Putamen (tissue), 1 donor: ENCODE results near the gene AP5Z1.
"Not testable (repeated sequence)": the region's sequence is repeated elsewhere in the genome, so short reads cannot be mapped to it uniquely, and the experiment has no call there.

Experiments
- DNase-seq: peaks from one replicate; pipeline ENCODE4 v3.0.0-alpha.2; 2016; ENCODE audit warnings: low spot score

The AP5Z1 gene

DNA sequence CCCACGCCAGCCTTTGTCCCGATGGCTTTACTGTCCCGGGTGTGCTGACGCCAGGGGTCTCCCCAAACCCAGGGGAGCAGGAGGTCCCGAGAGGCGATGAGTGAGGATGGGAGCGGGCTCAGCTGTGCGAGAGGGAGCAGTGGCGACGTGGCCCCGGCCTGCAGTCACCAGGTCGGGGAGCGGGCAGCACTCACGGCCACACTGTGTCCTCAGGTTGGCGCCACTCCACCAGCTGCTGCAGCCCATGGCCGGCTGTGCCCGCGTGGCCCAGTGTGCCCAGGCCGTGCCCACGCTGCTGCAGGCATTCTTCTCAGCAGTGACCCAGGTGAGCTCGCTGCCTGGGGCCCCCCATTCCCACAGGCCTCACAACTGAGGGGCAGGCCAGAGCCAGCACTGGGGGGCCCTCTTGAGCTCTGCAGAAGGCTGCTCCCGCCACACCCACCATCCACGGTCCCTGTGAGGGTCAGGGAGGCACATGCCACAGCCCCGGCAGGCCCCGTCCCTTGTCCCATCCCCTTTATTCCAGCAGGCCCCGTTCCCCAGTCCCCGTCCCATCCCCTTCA, 13.3 kb downstream of the AP5Z1 start:
- no peak for DNase-seq

DNA sequence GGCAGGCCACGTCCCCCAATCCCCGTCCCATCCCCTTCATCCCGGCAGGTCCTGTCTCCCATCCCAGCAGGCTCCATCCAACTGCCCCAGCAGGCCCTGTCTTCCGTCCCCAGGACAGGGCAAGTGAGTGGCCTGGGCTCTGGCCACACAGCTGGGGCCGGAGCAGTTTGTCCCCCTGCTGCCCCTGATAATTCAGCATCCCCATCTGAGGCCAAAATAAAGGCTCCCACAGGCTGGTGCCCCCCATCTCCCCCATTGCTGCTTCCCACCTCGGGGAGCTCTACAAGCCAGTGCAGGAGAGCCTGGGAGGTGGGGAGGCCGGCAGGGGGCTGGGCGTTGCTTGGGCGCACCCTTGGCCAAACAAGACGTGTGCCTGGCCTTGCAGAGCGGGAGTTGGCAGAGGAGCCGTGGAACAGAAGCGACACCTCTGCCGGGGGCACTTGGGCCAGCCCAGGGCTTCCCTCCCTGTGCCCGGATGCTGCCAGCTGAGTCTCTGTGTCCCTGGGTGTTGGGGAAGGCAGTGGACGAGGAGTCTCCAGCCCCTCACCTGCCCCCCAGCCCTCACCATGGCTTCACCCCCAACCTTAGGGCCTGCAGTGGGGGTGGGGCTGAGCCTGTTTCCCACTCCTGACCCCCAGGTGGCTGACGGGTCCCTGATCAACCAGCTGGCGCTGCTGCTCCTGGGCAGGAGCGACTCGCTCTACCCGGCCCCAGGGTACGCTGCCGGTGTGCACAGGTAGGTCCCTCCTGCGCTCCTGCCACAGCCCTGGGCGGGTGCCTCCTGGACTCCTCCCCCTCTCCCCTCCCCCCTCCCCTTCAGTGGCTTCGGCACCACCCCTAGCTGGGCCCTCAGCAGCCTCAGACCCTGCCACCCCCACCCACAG, 14.0 kb downstream of the AP5Z1 start:
- DNase-seq, result no peak

DNA sequence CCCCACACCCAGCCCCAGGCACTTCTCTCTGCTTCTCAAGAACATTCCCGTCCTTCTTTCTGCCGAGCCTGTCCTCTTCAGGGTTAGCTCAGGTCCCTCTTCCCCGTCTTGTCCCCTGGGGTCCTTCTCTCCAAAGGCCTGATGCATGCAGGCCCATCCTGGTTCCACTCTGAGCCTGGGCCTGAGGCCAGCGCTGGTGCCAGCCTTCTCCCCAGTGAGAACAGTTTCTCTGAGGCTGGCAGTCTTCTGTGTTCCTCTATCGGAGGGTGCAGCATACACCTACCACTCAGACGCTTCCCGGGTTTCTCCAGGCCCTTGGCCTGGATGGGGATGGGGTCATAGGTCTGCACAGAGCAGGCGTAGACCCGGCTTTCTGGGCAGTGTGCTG, 14.6 kb downstream of the AP5Z1 start:
- no peak for DNase-seq

DNA sequence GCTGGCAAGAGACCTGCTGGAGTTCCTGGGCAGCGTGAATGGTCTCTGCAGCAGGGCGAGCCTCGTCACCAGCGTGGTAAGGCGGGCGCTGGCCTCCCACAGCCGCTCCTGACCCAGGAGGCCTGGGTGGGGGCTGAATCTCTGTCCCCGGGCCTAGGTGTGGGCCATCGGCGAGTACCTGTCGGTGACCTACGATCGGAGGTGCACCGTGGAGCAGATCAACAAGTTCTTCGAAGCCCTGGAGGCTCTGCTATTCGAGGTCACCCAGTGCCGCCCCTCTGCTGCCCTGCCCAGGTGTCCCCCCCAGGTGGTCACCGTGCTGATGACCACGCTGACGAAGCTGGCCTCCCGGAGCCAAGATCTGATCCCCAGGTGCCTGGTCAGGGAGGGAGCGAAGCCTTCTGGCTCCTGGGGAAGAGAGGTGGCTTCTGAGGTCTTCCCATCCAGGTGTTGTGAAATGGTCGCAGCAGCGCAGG, 15.1 kb downstream of the AP5Z1 start:
- no peak for DNase-seq

DNA sequence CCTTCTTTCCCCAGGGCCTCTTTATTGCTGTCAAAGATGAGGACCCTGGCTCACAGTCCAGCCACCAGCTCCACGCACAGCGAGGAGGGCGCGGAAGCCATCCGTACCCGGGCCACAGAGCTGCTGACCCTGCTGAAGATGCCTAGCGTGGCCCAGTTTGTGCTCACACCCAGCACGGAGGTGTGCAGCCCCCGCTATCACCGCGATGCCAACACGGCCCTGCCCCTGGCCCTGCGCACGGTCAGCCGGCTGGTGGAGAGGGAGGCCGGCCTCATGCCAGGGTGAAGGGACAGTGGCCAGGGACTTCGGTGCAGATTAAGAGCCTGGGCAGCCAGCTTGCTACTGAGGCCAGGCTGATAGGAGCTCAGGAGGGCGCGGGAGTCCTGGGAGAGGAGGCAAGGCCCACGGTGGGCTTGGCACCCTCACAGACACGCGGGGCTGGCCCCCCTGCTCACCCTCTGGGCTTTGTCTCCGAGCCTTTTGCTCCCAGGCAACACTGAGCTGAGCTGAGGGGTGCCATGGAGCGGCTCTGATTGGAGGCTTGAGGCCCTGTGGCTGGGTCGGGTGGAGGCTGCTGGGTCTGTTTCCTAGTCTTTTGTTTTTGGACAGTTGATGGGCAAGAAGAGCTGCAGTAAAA, 15.8 kb downstream of the AP5Z1 start:
- DNase-seq, result no peak

DNA sequence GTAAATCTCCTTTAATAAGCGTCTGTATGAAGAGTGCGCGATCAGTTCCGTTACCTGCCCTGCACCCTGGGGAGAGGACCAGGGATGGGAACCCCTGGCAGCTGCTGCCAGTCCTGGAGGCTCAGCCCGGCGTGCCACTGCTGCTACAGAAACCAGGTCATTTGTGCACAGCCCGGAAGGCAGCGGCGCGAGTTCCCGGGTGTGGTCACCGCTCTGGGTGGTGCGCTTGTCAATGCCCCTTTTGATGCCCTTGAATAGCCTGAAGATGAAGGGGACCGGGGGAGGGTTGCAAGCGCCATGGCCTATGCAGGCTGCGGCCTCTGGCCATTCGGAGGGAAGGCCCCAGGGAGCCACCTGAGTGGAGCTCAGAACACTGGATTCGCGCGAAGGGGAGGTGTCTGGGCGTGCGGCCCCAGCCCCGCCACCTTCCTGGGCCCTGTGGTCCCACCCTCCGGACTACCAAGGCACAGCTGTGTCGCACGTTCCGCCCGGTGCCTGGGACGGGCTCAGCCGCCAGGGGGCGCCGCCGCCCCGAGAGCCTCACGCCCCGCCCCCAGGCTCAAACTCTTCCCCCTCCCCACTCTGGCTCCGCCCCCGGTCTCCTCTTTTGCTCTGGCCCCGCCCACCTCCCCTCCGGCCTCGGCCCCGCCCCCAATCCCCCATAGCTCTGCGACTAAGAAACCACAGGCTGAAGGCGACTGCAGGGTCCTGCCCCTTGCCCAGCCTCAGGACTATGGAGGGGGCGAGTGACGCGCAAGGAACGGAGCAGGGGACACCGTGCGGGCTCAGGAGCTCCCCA, 16.5 kb downstream of the AP5Z1 start:
- DNase-seq, result peak; percentile 79

DNA sequence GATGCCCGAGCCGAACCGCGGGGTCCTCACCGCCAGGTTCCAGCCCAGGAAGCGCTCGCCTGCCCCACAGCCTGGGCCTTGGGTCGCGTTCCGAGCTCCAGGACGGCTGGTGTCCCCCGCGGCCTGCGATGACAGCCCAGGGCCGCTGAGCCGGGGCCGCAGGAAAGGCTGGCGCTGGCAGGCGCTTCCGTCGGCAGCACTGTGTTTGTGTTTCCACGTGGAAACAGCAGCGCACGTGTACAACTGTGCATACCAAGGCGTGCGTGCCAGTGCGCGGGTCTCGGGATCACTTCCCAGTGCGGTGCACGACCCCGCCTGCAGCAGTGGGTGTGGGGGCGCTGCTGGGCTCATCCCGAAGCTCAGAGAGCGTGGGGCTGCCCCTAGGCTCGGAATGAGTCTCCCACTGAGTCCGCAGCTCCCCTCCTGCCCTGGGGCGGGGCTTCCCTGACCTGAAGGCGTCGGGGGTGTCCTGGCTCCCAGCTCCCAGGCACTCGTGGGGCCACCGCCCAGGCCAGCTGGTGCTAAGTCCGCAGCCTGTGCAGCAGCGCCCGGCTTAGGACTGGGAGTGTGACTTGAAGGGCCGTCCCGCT, 17.2 kb downstream of the AP5Z1 start:
- DNase-seq, result no peak

DNA sequence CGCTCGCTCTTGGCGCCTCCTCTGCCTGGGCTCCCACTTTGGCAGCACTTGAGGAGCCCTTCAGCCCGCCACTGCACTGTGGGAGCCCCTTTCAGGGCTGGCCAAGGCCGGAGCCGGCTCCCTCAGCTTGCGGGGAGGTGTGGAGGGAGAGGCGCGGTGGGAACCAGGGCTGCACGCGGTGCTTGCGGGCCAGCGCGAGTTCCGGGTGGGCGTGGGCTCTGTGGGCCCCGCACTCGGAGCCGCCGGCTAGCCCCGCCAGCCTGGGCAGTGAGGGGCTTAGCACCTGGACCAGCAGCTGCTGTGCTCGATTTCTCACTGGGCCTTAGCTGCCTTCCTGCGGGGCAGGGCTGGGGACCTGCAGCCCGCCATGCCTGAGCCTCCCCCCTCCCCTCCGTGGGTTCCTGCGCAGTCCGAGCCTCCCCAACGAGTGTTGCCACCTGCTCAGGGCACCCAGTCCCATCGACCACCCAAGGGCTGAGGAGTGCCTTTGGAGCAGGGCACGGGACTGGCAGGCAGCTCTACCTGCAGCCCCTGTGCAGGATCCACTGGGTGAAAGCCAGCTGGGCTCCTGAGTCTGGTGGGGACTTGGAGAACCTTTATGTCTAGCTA, 18.1 kb downstream of the AP5Z1 start:
- DNase-seq, result not testable (repeated sequence)

DNA sequence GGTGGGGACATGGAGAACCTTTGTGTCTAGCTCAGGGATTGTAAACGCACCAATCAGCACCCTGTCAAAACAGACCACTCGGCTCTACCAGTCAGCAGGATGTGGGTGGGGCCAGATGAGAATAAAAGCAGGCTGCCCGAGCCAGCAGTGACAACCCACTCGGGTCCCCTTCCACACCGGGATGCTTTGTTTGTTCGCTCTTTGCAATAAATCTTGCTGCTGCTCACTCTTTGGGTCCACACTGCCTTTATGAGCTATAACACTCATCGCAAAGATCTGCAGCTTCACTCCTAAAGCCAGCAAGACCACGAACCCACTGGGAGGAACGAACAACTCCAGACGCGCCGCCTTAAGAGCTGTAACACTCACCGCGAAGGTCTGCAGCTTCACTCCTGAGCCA, 18.7 kb downstream of the AP5Z1 start:
- not testable (repeated sequence) for DNase-seq

DNA sequence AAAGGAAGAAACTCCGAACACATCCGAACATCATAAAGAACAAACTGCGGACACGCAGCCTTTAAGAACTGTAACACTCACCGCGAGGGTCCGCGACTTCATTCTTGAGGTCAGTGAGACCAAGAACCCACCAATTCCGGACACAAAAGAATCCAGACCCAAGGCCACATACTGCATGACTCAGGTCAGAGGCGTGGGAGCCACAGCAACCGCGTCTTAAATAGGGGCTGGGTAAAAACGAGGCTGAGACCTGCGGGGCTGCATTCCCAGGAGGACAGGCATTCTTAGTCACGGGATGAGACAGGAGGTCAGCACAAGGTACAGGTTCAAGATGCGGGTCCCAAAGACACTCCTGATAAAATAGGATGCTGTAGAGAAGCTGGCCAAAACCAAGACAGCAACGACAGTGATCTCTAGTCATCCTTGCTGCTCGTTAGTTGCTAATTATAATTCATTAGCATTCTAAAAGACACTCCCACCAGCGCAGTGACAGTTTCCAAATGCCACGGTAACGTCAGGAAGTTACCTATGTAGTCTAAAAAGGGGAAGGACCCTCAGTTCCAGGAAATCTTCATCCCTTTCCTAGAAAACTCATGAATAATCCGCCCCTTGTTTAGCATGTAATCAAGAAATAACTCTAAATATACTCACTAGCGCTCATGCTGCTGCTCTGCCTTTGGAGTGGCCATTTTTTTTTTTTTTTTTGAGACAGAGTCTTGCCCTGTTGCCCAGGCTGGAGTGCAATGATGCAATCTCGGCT, 19.3 kb downstream of the AP5Z1 start:
- DNase-seq, result no peak

DNA sequence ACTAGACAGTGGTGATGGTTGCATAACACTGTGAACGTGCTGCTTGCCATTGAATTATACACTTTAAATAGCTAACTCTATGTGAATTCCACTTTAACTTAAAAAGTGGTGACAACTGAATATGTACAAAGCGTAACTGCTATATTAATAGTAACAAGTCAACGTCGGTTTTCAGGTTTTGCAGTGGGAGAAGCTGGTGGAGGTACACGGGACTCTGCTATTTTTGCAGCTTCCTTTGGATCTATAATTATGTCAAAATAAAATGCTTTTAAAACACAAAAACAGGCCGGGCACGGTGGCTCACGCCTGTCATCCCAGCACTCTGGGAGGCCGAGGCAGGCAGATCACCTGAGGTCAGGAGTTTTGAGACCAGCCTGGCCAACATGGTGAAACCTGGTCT, 21.0 kb downstream of the AP5Z1 start:
- peak; percentile 66 for DNase-seq

DNA sequence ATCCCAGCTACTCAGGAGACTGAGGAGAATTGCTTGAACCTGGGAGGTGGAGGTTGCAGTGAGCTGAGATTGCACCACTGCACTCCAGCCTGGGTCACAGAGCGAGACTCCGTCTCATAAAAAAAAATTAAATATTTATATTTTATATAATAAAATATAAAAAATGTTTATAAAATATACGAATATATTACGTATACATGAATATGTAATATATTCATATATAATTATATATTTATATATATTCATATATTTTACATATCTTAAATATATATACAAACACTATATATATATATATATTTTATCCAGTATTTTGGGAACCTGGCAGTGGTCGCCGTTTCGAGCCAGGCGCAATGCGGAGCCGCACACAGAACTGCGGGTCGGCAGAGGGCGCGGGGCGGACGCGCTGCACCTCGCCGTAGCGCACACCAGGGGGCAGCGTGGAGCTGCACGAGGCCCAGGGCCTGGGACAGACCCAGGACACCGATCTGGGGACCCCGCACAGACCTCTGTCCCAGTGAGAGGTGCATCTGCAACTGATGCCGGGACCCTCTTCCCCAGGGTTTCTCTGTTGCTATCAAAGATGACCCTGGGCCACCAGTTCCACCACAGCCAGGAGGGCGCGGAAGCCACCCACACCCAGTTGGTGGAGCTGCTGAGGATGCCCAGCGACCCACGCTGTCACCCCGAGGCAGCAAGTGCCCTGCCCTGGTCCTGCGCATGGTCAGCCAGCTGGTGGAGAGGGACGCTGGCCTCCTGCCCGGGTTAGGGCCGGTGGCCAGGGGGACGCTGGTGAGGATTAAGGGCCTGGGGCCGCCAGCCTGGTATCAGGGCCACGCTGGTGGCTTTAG, 22.7 kb downstream of the AP5Z1 start:
- no peak for DNase-seq

DNA sequence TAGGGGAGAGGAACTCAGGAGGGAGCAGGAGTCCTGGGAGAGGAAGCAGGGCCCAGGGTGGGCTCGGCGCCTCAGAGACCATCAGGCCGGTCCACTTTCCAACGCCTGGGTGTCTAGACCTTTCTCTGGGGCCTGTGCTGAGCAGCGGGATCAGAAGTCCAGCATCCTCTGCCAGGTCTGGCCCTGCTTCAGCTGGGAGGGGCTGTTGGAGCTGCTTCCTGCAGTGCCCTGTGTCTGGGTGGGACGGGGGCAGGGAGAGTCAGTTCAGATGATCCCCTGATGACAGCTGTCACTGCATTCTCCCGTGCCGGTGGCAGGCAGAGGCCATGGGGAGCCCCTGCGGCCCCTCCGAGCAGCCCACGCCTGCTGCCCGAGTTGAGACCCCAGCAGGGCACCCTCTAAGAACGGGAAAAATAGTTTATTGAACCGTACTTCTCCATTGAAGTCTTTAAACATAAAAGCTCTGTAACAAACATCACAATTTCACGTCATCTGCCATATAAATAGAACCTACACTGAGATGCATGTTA, 23.3 kb downstream of the AP5Z1 start:
- no peak for DNase-seq

DNA sequence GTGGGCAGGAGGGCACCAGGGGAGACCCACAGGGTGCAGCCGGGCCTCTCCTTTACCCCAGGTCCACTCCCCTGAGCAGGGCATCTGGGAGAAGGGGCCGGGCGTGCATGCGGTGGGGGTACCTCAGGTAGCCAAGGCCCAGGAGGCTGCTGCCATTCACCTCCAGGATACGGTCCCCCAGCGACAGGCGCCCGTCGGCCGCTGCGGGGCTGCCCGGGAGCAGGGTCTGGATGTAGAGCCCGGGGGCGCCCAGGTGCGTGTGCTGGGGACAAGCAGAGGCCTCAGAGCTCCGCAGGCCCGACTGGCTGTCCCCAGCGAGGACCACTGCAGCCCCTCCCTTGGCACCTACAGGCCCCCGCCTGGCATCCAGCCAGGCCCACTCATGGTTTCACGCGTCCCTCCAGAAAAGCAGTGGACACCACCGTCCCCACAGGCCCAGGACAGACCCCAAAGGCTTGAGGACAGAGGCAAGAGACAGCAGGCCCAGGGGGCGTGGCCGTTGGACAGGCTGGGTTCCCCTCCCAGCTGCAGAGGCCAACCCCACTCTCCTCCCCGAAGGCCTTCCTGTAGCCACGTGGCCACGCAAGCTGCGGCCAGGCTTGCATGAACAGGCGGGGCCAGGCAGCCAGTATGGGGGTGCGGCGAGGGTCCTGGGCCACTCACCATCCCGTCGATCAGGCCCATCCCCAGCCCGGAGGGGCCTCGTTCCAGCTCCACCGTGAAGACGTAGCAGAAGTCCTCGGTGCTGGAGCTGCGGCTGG, 24.3 kb downstream of the AP5Z1 start:
- no peak for DNase-seq

DNA sequence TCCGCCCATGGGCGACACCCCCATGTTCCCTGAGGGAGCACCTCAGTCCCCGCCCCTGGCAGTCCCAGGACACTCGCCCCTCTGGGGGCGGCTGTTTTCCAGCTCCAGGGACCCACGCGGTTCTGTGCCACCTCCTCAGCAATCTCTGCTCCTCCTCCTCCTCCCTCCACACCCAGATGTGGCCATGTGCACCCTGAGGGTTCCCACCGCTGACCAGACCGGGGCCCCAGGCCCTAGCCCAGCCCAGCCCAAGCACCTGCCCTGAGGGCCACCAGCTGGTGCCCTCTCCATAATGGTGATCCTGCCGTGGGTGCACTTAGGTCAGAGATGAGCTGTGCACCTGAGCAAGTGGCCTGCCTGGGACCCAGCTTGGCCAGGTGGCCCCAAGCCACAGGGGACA, 25.1 kb downstream of the AP5Z1 start:
- DNase-seq, result no peak

DNA sequence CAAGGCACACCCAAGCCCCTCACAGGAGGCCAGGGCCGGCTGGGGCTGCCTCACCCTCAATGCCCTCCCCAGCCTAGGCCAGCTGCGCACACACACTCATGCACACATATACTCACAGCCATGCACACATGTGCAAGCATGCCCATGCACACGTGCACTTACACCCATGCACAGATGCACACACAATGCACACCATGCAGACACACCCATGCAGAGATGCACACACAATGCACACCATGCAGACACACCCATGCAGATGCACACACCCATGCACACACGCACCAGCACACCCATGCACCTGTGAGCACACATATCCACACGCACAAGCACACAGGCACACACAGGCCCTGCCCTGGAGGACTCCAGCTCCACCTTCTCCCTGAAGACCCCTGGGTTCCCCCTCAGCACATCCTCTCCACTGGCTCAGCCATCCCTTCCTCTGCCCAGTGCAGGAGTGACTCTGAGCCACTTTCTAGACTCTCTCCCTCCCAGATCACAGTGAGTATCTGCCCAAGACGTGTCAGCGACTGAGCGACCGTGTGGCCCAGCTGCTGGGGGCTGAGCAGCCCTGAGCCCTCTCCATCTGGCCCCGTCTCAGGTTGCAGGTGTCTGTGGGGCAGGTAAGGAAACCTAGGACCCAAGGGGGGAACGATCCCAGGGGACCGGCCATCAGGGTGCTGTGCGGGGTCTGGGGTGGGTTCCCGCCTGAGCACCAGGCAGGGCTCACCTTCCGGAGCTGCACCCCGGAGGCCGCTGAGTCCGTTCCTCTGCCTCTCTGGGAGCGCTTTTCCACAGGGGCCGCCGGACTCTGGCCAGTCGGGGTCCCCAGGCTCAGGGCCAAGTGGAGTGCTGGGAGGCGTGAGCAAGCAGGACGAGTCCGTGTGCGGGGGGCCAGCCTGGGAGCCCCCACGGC, 25.8 kb downstream of the AP5Z1 start:
- no peak for DNase-seq

DNA sequence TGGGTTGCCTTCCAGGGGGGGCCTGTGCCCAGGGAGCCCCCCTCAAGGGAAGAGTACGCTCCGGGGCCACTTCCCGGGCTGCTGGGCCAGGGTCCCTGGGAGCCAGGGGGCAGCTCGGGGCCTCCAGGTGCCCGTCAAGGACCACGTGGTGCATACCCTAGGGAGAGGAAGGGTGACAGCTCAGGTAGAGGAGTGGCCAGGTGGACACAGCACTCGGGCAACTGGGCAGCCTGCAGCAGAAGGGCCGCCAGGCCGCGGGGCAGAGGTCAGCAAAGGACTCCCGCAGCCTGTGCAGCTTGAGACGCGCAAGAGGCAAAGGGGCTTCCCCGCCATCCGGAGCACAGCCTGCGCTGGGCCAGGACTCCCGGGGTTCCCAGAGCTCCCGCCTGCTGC, 26.4 kb downstream of the AP5Z1 start:
- no peak for DNase-seq

DNA sequence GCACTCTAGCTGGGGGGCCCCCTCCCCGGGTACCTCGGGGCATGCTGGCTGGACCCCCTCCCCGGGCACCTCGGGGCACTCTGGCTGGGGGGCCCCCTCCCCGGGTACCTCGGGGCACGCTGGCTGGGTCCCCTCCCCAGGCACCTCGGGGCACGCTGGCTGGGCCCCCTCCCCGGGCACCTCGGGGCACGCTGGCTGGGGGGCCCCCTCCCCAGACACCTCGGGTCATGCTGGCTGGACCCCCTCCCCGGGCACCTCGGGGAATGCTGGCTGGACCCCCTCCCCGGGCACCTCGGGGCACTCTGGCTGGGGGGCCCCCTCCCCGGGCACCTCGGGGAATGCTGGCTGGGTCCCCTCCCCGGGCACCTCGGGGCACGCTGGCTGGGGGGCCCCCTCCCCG, 27.2 kb downstream of the AP5Z1 start:
- DNase-seq, result not testable (repeated sequence)
